OCI-LY7 (cell line): ENCODE data around the gene CNOT1.

Experiments used
- EZH2phosphoT487 ChIP-seq: fragments of 200-600 bp; sonication (generic); IDR thresholded peaks from 2 replicates; pipeline ENCODE4 v1.6.1; 2018; ENCODE audit warnings: low read depth, borderline replicate concordance, mild to moderate bottlenecking, mixed run types, antibody characterized with exemption, low read length, moderate library complexity, mixed read lengths
- TF ChIP-seq, protein P1 (sequence below): fragments of 200-600 bp; sonication (generic); conservative IDR thresholded peaks from 2 replicates; pipeline ENCODE4 v1.5.1; 2014; ENCODE audit warnings: mild to moderate bottlenecking, antibody characterized with exemption, low read length, moderate library complexity, mixed read lengths

DNA sequence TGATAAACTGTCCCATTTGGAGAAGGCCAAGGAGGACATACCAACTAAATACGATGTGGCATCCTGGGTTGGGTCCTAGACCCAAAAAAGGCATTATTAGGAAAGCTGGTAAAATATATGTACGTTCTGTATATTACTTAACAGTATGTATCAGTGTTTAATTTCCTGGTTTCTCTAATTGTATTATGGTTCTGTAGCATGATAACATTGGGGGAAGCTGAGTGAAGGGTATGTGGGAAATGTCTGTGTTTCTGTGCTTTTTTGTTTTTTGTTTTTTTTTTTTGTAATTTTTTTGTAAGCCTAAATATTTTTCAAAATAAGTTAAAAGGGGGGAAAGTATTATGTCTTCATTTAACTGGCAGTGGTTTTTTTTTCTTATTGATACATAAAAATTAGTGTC lies 151.2 kb downstream of the CNOT1 start:
- TF ChIP-seq, protein P1, sequence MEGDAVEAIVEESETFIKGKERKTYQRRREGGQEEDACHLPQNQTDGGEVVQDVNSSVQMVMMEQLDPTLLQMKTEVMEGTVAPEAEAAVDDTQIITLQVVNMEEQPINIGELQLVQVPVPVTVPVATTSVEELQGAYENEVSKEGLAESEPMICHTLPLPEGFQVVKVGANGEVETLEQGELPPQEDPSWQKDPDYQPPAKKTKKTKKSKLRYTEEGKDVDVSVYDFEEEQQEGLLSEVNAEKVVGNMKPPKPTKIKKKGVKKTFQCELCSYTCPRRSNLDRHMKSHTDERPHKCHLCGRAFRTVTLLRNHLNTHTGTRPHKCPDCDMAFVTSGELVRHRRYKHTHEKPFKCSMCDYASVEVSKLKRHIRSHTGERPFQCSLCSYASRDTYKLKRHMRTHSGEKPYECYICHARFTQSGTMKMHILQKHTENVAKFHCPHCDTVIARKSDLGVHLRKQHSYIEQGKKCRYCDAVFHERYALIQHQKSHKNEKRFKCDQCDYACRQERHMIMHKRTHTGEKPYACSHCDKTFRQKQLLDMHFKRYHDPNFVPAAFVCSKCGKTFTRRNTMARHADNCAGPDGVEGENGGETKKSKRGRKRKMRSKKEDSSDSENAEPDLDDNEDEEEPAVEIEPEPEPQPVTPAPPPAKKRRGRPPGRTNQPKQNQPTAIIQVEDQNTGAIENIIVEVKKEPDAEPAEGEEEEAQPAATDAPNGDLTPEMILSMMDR = no peak
- no peak for TF ChIP-seq EZH2phosphoT487
